GM23338 (cell line): ENCODE results near the gene SLCO4A1. TPM values are rescaled to one million over a fixed set of nuclear protein-coding genes. Genes with fewer than 3 reads are reported as not detected.

Experiments used
- ATAC-seq: fragments of 200-7000 bp; cut with Tn5 transposase; 3 replicates; pipeline ENCODE4 v1.9.1; 2020
- DNase-seq: peaks from one replicate; pipeline ENCODE4 v3.0.0-alpha.2; 2015; ENCODE audit warnings: low spot score
- H2AFZ ChIP-seq: fragments of 200-600 bp; sonication (generic); 2 replicates; pipeline ENCODE4 v1.8.0; 2016; ENCODE audit warnings: antibody characterized with exemption, mild to moderate bottlenecking, moderate library complexity
- H3F3A ChIP-seq: fragments of 200-600 bp; sonication (generic); replicated peaks from 2 replicates; pipeline ENCODE4 v1.8.0; 2017; ENCODE audit warnings: antibody characterized with exemption, mixed run types, low read depth
- H3K27ac ChIP-seq: fragments of 200-600 bp; sonication (generic); 2 replicates; pipeline ENCODE4 v1.6.1; 2016; ENCODE audit warnings: low read depth
- H3K27me3 ChIP-seq: fragments of 200-600 bp; sonication (generic); 2 replicates; pipeline ENCODE4 v1.8.0; 2016; ENCODE audit warnings: mild to moderate bottlenecking, mixed run types, moderate library complexity; ENCODE audit not compliant: insufficient read depth
- H3K36me3 ChIP-seq: fragments of 200-600 bp; sonication (generic); 2 replicates; pipeline ENCODE4 v1.8.0; 2016; ENCODE audit warnings: mild to moderate bottlenecking; ENCODE audit not compliant: insufficient read depth
- H3K4me1 ChIP-seq: fragments of 200-600 bp; sonication (generic); 2 replicates; pipeline ENCODE4 v1.8.0; 2016; ENCODE audit warnings: mild to moderate bottlenecking, moderate library complexity; ENCODE audit not compliant: insufficient read depth
- H3K4me2 ChIP-seq: fragments of 200-600 bp; sonication (generic); 2 replicates; pipeline ENCODE4 v1.7.1; 2017; ENCODE audit warnings: mixed run types
- H3K4me3 ChIP-seq: fragments of 200-600 bp; sonication (generic); 2 replicates; pipeline ENCODE4 v1.6.1; 2016; ENCODE audit warnings: mixed run types
- H3K79me2 ChIP-seq: fragments of 200-600 bp; sonication (generic); replicated peaks from 2 replicates; pipeline ENCODE4 v1.8.0; 2017; ENCODE audit warnings: mild to moderate bottlenecking; ENCODE audit not compliant: insufficient read depth
- H3K9me2 ChIP-seq: fragments of 200-600 bp; sonication (generic); 2 replicates; pipeline ENCODE4 v1.8.0; 2017; ENCODE audit not compliant: insufficient read depth
- H4K20me1 ChIP-seq: fragments of 200-600 bp; sonication (generic); replicated peaks from 2 replicates; pipeline ENCODE4 v1.8.0; 2017; ENCODE audit warnings: mild to moderate bottlenecking; ENCODE audit not compliant: insufficient read depth
- H3K27ac Mint-ChIP-seq: 2 replicates; pipeline ENCODE4 v1.8.0; 2020; ENCODE audit warnings: inconsistent platforms, mild to moderate bottlenecking, moderate library complexity, mixed read lengths
- H3K27me3 Mint-ChIP-seq: 3 replicates; pipeline ENCODE4 v1.8.0; 2022; ENCODE audit warnings: low read depth, mild to moderate bottlenecking, moderate library complexity, mixed read lengths, inconsistent platforms; ENCODE audit not compliant: insufficient read depth, poor library complexity
- H3K36me3 Mint-ChIP-seq: 3 replicates; pipeline ENCODE4 v1.8.0; 2021; ENCODE audit warnings: low read depth, mild to moderate bottlenecking, inconsistent platforms, moderate library complexity, mixed read lengths
- H3K4me1 Mint-ChIP-seq: 3 replicates; pipeline ENCODE4 v1.8.0; 2020; ENCODE audit warnings: mild to moderate bottlenecking, inconsistent platforms, mixed read lengths
- H3K4me3 Mint-ChIP-seq: 3 replicates; pipeline ENCODE4 v1.8.0; 2021; ENCODE audit warnings: moderate library complexity, mild to moderate bottlenecking, inconsistent platforms, mixed read lengths
- H3K9me3 Mint-ChIP-seq: 3 replicates; pipeline ENCODE4 v1.8.0; 2020; ENCODE audit warnings: moderate library complexity, mild to moderate bottlenecking, inconsistent platforms, mixed read lengths
- CREB1 ChIP-seq: fragments of 250-450 bp; sonication (Bioruptor Pico); IDR thresholded peaks from 2 replicates; pipeline ENCODE4 v1.5.0; 2020; ENCODE audit warnings: low read depth, mild to moderate bottlenecking, moderate library complexity
- CTCF ChIP-seq, 2 experiments: fragments of 200-600 bp in 1 of 2; sonication (generic) in 1 of 2; conservative IDR thresholded peaks; 2 replicates each; pipeline versions ENCODE4 v1.5.1 to v1.6.1; 2016 to 2017; ENCODE audit warnings: antibody characterized with exemption in 2 of 2, low read depth in 2 of 2, mild to moderate bottlenecking in 2 of 2, moderate library complexity in 1 of 2
- ETS1 ChIP-seq: IDR thresholded peaks from 2 replicates; pipeline ENCODE4 v1.6.1; 2016; ENCODE audit warnings: antibody characterized with exemption
- EZH2 ChIP-seq: fragments of 200-600 bp; sonication (generic); IDR thresholded peaks from one replicate; pipeline ENCODE4 v1.8.0; 2017; ENCODE audit warnings: antibody characterized with exemption, mild to moderate bottlenecking, low read depth; ENCODE audit not compliant: unreplicated experiment
- EZH2phosphoT487 ChIP-seq: fragments of 200-600 bp; sonication (generic); IDR thresholded peaks from one replicate; pipeline ENCODE4 v1.8.1; 2018; ENCODE audit warnings: antibody characterized with exemption; ENCODE audit not compliant: unreplicated experiment
- JUNB ChIP-seq: IDR thresholded peaks from one replicate; pipeline ENCODE4 v1.6.1; 2016; ENCODE audit warnings: antibody characterized with exemption; ENCODE audit not compliant: unreplicated experiment
- NANOG ChIP-seq: IDR thresholded peaks from 2 replicates; pipeline ENCODE4 v1.6.1; 2016; ENCODE audit warnings: antibody characterized with exemption, borderline replicate concordance
- POLR2AphosphoS5 ChIP-seq: IDR thresholded peaks from 2 replicates; pipeline ENCODE4 v1.6.1; 2016; ENCODE audit warnings: antibody characterized with exemption, low read depth
- REST ChIP-seq: IDR thresholded peaks from one replicate; pipeline ENCODE4 v1.6.1; 2018; ENCODE audit warnings: antibody characterized with exemption; ENCODE audit not compliant: unreplicated experiment
- STAT1 ChIP-seq: IDR thresholded peaks from one replicate; pipeline ENCODE4 v1.6.1; 2016; ENCODE audit warnings: antibody characterized with exemption; ENCODE audit not compliant: unreplicated experiment
- ZNF114 ChIP-seq: fragments of 250-450 bp; sonication (Bioruptor Pico); IDR thresholded peaks from 2 replicates; pipeline ENCODE4 v1.5.0; 2020; ENCODE audit warnings: mild to moderate bottlenecking, moderate library complexity
- ZNF331 ChIP-seq: fragments of 250-450 bp; sonication (Bioruptor Pico); IDR thresholded peaks from 2 replicates; pipeline ENCODE4 v1.5.0; 2020; ENCODE audit warnings: low read depth, mild to moderate bottlenecking, moderate library complexity
- ZNF462 ChIP-seq: fragments of 250-450 bp; sonication (Bioruptor Pico); IDR thresholded peaks from 2 replicates; pipeline ENCODE4 v1.5.0; 2020; ENCODE audit warnings: mild to moderate bottlenecking, moderate library complexity
- polyA plus RNA-seq: library from polyadenylated mRNA; unstranded; fragments of >200 nt; fragmentation: Nextera tagmentation; extraction: Ambion mirVana; gene quantifications from 2 replicates; pipeline ENCODE4 v1.2.1, GENCODE V29; 2016
- total RNA-seq: library from RNA; depleted of rRNA; stranded (reverse); fragments of >200 nt; shearing (Covaris generic); gene quantifications from 2 replicates; pipeline ENCODE4 v1.2.3, GENCODE V29; 2014

Gene SLCO4A1
- total and polyA plus RNA-seq, 2 experiments from 2014 or later, result 28.5 to 41.6 TPM

GRCh38 chr20:62699741-62700140 lies 57.4 kb downstream of the SLCO4A1 start:
- no peak overlapping the region for H3K4me3 Mint-ChIP-seq

More at GRCh38 chr20:62699741-62700140, 57.4 kb downstream of the SLCO4A1 start:
- DNase-seq, result no peak
- no peaks in the 10 kb centered on the region for H3K36me3 ChIP-seq
- H3K27me3 ChIP-seq, result no peaks in the 10 kb centered on the region
- no peaks in the 10 kb centered on the region for H3K4me1 ChIP-seq
- H3K4me3 ChIP-seq, result no peak overlapping the region
- H3K9me2 ChIP-seq, result no peaks in the 10 kb centered on the region
- Mint-ChIP-seq H3K27ac (no peak overlapping the region), H3K9me3 (no peaks in the 10 kb centered on the region), H3K36me3 (no peaks in the 10 kb centered on the region), H3K4me1 (no peaks in the 10 kb centered on the region), H3K27me3 (peaks cover 9% of the 10 kb centered on the region)
- no peak overlapping the region for H3K27ac ChIP-seq
- H3F3A ChIP-seq, result no peaks in the 10 kb centered on the region
- TF ChIP-seq ZNF462 (no peak), JUNB (no peak), STAT1 (no peak), ZNF331 (CRISPR knock-in tag) (no peak), NANOG (no peak), POLR2AphosphoS5 (no peak), ZNF114 (CRISPR knock-in tag) (no peak), CTCF (conservative IDR thresholded peaks at IDR 0.05; ENCODE audit: low read depth in 2 of 2) (no peak), ETS1 (no peak), EZH2 (no peak), EZH2phosphoT487 (no peak), CREB1 (CRISPR knock-in tag) (no peak), REST (no peak)
- ATAC-seq, result no peak
- no peak overlapping the region for H3K4me2 ChIP-seq
- H3K79me2 ChIP-seq, result no peaks in the 10 kb centered on the region
- no peaks in the 10 kb centered on the region for H4K20me1 ChIP-seq
- H2AFZ ChIP-seq, result no peak overlapping the region
